Measurements from ENCODE around the gene FBP2.
A peak's percentile ranks its signal among the peaks of the same experiment; 100 is the strongest.
"Not testable (repeated sequence)": the region's sequence is repeated elsewhere in the genome, so short reads cannot be mapped to it uniquely, and the experiment has no call there.

Gene FBP2

DNA sequence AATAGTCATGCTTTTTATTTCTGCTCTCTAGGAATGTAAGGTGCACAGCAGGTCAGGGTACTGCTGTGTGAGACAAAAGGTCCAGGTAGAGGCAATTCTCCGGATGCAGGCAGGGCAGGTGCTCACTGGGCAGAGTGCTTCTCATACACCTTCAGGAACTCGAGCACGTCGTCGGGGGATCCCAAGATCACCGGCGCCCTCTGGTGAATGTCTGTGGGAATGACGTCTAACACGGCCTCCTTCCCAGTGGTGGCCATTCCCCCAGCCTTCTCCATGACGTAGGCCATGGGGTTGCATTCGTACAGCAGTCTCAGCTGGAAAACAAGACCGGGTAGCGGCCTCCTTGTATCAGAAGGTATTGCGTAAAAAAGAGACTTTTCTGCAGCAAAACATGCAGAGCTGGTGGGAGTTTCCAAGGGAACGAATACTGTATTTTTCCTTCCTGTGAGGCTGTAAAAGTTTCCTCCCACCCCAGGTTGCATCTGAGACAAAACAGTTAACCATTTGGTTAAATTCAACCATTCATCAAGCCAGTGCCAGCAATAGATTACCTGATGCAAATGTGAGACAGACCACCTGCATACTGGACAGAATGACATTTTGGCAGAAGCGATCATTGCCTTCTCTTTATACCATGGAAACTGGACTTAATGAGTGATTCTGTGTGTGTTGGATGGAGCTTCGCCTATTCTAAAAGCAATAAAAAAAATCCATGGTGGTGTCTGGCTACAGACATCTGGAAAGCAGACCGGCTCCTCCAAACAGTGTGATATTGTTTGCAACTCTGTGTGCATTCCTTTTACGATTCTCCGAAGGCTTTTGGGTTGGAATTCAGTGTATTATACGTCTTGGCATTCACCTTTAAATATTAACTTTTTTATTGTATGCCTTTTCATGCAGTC, 9.9 kb upstream of the FBP2 start:
- Histone ChIP-seq H3K4me3 (ENCODE audit: low read depth, low read length) (no peak overlapping the region), H3K27ac (no peak overlapping the region)
- peak; percentile 84 for DNase-seq

GRCh38 chr9:94602666-94603065, 9.0 kb upstream of the FBP2 start:
- TF ChIP-seq, protein P1, sequence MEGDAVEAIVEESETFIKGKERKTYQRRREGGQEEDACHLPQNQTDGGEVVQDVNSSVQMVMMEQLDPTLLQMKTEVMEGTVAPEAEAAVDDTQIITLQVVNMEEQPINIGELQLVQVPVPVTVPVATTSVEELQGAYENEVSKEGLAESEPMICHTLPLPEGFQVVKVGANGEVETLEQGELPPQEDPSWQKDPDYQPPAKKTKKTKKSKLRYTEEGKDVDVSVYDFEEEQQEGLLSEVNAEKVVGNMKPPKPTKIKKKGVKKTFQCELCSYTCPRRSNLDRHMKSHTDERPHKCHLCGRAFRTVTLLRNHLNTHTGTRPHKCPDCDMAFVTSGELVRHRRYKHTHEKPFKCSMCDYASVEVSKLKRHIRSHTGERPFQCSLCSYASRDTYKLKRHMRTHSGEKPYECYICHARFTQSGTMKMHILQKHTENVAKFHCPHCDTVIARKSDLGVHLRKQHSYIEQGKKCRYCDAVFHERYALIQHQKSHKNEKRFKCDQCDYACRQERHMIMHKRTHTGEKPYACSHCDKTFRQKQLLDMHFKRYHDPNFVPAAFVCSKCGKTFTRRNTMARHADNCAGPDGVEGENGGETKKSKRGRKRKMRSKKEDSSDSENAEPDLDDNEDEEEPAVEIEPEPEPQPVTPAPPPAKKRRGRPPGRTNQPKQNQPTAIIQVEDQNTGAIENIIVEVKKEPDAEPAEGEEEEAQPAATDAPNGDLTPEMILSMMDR (IDR thresholded peaks at IDR 0.05; ENCODE audit: low read depth, low read length) = no peak
- Histone ChIP-seq H3K4me3 (ENCODE audit: low read depth, low read length) (no peak overlapping the region), H3K27me3 (ENCODE audit: insufficient read depth, low read depth, severe bottlenecking) (no peaks in the 10 kb centered on the region), H3K36me3 (no peaks in the 10 kb centered on the region), H3K27ac (no peak overlapping the region), H3K9me3 (ENCODE audit: severe bottlenecking) (no peaks in the 10 kb centered on the region)
- no peak for DNase-seq

More for the DNA sequence above, 9.9 kb upstream of the FBP2 start:
- no peaks in the 10 kb centered on the region for H3K27me3 ChIP-seq (ENCODE audit: insufficient read depth, low read depth, severe bottlenecking)
- no peaks in the 10 kb centered on the region for H3K9me3 ChIP-seq (ENCODE audit: severe bottlenecking)
- TF ChIP-seq, protein P1 (IDR thresholded peaks at IDR 0.05; ENCODE audit: low read depth, low read length) = peak; percentile 97
- H3K36me3 ChIP-seq = no peaks in the 10 kb centered on the region

DNA sequence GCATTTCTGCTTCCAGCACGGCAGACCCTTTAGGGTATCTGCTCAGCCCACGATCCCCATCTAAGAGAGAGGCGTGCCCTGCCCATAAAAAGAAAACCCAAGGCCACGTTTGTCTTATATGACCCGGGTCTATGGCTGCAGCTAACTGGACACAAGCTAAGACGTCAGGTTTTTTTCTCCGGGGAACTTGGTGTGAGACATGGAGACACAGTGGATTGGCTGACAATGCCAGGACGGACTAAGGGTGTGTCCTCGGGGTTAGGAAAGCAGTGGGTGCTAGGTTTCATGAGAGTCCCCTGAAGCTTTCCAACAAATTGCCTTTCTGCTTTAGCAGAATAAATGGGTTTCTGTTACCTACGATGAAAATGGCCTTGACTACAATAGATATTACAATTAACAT, 7.1 kb upstream of the FBP2 start:
- DNase-seq = no peak
- Histone ChIP-seq H3K4me3 (ENCODE audit: low read depth, low read length) (no peak overlapping the region), H3K9me3 (ENCODE audit: severe bottlenecking) (no peaks in the 10 kb centered on the region), H3K27me3 (ENCODE audit: insufficient read depth, low read depth, severe bottlenecking) (no peaks in the 10 kb centered on the region), H3K36me3 (no peaks in the 10 kb centered on the region), H3K27ac (no peak overlapping the region)
- TF ChIP-seq, protein P1 (IDR thresholded peaks at IDR 0.05; ENCODE audit: low read depth, low read length) = no peak

DNA sequence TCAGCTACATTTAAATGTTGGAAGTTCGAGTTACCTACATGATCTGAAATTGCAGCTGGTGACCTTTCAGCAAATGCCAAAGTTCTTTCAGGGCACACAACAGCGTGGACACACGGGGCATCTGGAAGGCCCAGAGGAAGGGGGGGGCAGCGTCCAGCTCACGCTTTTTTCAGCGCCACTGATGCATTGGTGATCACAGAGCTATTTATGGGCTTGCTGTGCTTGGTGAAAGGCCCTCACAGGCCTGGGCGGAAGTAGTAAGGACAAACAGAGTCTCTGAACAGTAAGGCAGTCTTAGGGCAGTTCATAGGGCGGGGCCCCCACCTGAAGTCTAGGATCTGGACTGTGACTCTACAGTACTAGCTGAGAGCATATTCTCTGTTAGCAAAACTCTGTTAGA, 6.6 kb upstream of the FBP2 start:
- H3K27ac ChIP-seq = no peak overlapping the region
- no peaks in the 10 kb centered on the region for H3K27me3 ChIP-seq (ENCODE audit: insufficient read depth, low read depth, severe bottlenecking)
- H3K4me3 ChIP-seq (ENCODE audit: low read depth, low read length) = no peak overlapping the region
- no peaks in the 10 kb centered on the region for H3K9me3 ChIP-seq (ENCODE audit: severe bottlenecking)
- H3K36me3 ChIP-seq = no peaks in the 10 kb centered on the region
- TF ChIP-seq, protein P1 (IDR thresholded peaks at IDR 0.05; ENCODE audit: low read depth, low read length) = no peak
- no peak for DNase-seq

DNA sequence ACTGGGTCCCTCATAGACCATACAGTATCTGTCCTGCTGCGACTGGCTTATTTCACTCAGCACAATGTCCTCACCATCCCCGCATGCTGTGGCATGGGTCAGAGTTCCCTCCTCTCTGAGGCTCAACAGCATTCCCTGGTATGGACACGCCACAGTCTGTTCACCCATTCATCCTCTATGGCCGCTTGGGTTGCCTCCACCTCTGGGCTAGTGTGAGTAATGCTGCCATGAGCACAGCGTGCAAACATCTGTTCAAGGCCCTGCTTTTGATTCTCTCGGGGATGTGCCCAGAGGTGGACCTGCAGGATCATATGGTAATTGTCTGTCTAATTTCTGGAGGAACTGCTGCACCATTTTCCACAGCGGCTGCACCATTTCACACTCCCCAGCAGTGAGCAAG, 5.5 kb upstream of the FBP2 start:
- H3K27me3 ChIP-seq (ENCODE audit: insufficient read depth, low read depth, severe bottlenecking) = no peaks in the 10 kb centered on the region
- DNase-seq = no peak
- H3K9me3 ChIP-seq (ENCODE audit: severe bottlenecking) = no peaks in the 10 kb centered on the region
- H3K36me3 ChIP-seq = no peaks in the 10 kb centered on the region
- TF ChIP-seq, protein P1 (IDR thresholded peaks at IDR 0.05; ENCODE audit: low read depth, low read length) = no peak
- no peak overlapping the region for H3K27ac ChIP-seq
- no peak overlapping the region for H3K4me3 ChIP-seq (ENCODE audit: low read depth, low read length)

DNA sequence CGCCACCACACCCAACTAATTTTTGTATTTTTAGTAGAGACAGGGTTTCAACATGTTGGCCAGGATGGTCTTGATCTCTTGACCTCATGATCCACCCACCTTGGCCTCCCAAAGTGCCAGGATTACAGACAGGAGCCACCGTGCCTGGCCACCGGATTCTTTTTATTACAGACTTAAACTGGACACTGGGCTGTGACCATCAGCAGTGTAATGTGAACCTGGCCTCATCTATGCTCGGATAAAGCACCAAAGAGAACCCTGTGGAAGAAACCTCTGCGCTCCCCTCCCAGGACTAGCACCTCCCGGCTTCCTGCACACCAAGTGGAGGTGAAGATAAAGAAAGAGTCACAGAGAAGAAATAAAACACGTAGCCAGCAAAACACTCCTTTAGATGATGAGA, 941 bp downstream of the FBP2 start:
- not testable (repeated sequence) for H3K36me3 ChIP-seq; DNase-seq; H3K27me3 ChIP-seq (ENCODE audit: insufficient read depth, low read depth, severe bottlenecking); H3K27ac ChIP-seq; H3K9me3 ChIP-seq (ENCODE audit: severe bottlenecking); H3K4me3 ChIP-seq (ENCODE audit: low read depth, low read length)
